ENCODE data around the gene MAGI1. TPM values are rescaled to one million over a fixed set of nuclear protein-coding genes. Genes with fewer than 3 reads are reported as not detected.
"Not testable (repeated sequence)": the region's sequence is repeated elsewhere in the genome, so short reads cannot be mapped to it uniquely, and the experiment has no call there.

MAGI1 gene
- polyA plus RNA-seq, 1 of the 3 experiments (the other 2 are of a cell fraction), result 10.3 TPM

DNA sequence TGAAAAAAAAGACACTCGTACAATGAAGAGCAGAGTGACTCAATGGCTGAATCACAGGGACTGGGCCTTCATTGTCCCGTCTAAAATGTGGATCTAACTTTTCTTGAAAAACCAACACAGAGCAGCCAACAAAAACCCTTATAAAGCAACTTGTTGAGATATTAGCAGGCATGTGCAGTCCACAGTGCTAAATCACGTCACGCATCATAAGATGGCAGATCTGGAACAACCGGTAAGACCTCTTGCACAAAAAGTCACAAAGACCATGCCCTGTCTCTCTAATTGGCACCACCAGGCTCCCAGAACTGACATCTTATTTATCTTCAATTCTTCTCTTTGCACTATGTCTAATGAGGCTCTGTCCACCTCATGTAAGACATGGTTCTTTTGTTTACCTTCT, 177.0 kb downstream of the MAGI1 start:
- TF ChIP-seq FOXM1 (IDR thresholded peaks at IDR 0.05; ENCODE audit: low read depth) (no peak), POLR2AphosphoS5 (IDR thresholded peaks at IDR 0.05; ENCODE audit: low read depth, low read length) (no peak), GATA2 (CRISPR knock-in tag; IDR thresholded peaks at IDR 0.05) (no peak), EP300 (IDR thresholded peaks at IDR 0.05; ENCODE audit: borderline replicate concordance in 1 of 2, low read depth in 1 of 2, low read length in 1 of 2) (no peak), GABPA (IDR thresholded peaks at IDR 0.05; ENCODE audit: low read depth) (no peak)
- TF ChIP-seq, protein P1, sequence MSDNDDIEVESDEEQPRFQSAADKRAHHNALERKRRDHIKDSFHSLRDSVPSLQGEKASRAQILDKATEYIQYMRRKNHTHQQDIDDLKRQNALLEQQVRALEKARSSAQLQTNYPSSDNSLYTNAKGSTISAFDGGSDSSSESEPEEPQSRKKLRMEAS (IDR thresholded peaks at IDR 0.05; ENCODE audit: low read depth), result no peak
- TF ChIP-seq, protein P2, sequence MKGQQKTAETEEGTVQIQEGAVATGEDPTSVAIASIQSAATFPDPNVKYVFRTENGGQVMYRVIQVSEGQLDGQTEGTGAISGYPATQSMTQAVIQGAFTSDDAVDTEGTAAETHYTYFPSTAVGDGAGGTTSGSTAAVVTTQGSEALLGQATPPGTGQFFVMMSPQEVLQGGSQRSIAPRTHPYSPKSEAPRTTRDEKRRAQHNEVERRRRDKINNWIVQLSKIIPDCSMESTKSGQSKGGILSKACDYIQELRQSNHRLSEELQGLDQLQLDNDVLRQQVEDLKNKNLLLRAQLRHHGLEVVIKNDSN (IDR thresholded peaks at IDR 0.05; ENCODE audit: borderline replicate concordance, low read depth), result no peak
- Histone ChIP-seq H3K4me1 (ENCODE audit: control insufficient read depth in 1 of 2, insufficient read depth in 2 of 2, low read depth in 1 of 2, low read length in 1 of 2) (no peaks in the 10 kb centered on the region), H4K20me1 (ENCODE audit: insufficient read depth) (no peaks in the 10 kb centered on the region), H3K4me3 (ENCODE audit: low read depth in 2 of 2, low read length in 1 of 2) (no peak overlapping the region), H3K9ac (no peak overlapping the region), H2AFZ (ENCODE audit: low read depth) (no peak overlapping the region), H3K4me2 (no peak overlapping the region), H3F3A (replicated peaks; ENCODE audit: insufficient read depth) (no peaks in the 10 kb centered on the region), H3K36me3 (replicated peaks in 1 of 2; ENCODE audit: control insufficient read depth in 1 of 2, insufficient read depth in 2 of 2, low read length in 1 of 2) (no peaks in the 10 kb centered on the region), H3K79me2 (ENCODE audit: insufficient read depth) (peaks cover 31% of the 10 kb centered on the region; the same call in 1 of the 2 replicates), H3K9me2 (no peaks in the 10 kb centered on the region), H3K9me3 (no peaks in the 10 kb centered on the region), H3K27me3 (ENCODE audit: insufficient read depth) (no peaks in the 10 kb centered on the region), H3K27ac (ENCODE audit: low read depth in 2 of 2, low read length in 1 of 2) (no peak overlapping the region)
- ChIA-PET POLR2A (no interaction called here), CTCF (no interaction called here)
- WGBS (ENCODE audit: low lambda C conversion rate), result 86% methylated on average over 5 of the region's 5 CpGs
- DNase-seq, result no peak

DNA sequence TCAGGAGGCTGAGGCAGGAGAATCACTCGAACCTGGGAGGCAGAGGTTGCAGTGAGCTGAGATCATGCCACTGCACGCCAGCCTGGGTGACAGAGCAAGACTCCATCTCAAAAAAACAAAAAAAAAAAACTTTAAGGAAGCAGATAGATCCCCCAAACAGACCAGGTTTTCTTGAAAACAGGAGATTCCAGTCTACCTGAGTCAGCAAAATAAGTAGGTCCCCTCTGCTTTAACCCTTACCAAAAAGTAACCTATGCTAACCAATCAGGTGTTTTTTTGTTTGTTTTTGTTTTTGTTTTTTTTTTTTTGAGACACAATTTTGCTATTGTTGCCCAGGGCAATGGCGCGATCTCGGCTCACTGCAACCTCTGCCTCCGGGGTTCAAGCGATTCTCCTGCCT, 179.1 kb downstream of the MAGI1 start:
- H3F3A ChIP-seq (replicated peaks; ENCODE audit: insufficient read depth); H3K9me2 ChIP-seq; POLR2A ChIA-PET; H3K27ac ChIP-seq (ENCODE audit: low read depth in 2 of 2, low read length in 1 of 2); H3K27me3 ChIP-seq (ENCODE audit: insufficient read depth); H3K36me3 ChIP-seq (replicated peaks in 1 of 2; ENCODE audit: control insufficient read depth in 1 of 2, insufficient read depth in 2 of 2, low read length in 1 of 2); H3K9me3 ChIP-seq; H3K4me2 ChIP-seq; CTCF ChIA-PET; H3K9ac ChIP-seq; H4K20me1 ChIP-seq (ENCODE audit: insufficient read depth); DNase-seq; H3K4me1 ChIP-seq (ENCODE audit: control insufficient read depth in 1 of 2, insufficient read depth in 2 of 2, low read depth in 1 of 2, low read length in 1 of 2); H3K4me3 ChIP-seq (ENCODE audit: low read depth in 2 of 2, low read length in 1 of 2); H2AFZ ChIP-seq (ENCODE audit: low read depth): not testable (repeated sequence)
- peaks cover 20% of the 10 kb centered on the region; the same call in 1 of the 2 replicates for H3K79me2 ChIP-seq (ENCODE audit: insufficient read depth)
- WGBS (ENCODE audit: low lambda C conversion rate), result 98% methylated on average over 7 of the region's 7 CpGs

DNA sequence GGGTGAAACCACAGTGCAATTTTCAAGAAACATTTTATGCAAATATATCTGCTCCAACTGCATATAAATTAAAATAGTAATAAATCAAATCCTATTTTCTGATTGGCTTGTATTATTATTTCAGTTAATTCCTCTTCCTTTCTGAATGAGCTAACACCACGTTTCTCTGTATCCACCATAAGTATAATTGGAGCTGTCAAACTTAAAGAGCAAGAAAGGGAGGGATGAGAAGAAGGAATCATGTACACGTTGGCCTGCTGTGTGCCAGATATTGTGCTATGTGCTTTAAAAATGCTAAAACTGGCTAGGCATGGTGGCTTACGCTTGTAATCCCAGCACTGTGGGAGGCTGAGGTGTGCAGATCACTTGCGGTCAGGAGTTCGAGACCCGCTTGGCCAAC, 180.0 kb downstream of the MAGI1 start:
- Histone ChIP-seq H3K9me2 (no peaks in the 10 kb centered on the region), H3K4me2 (no peak overlapping the region), H3K79me2 (ENCODE audit: insufficient read depth) (peaks cover 19% of the 10 kb centered on the region; the same call in 1 of the 2 replicates), H3K27me3 (ENCODE audit: insufficient read depth) (no peaks in the 10 kb centered on the region), H2AFZ (ENCODE audit: low read depth) (no peak overlapping the region), H3K4me1 (ENCODE audit: control insufficient read depth in 1 of 2, insufficient read depth in 2 of 2, low read depth in 1 of 2, low read length in 1 of 2) (no peaks in the 10 kb centered on the region; a peak in 1 of 4 replicates), H3K27ac (ENCODE audit: low read depth in 2 of 2, low read length in 1 of 2) (no peak overlapping the region), H3K9me3 (no peaks in the 10 kb centered on the region), H3K9ac (no peak overlapping the region), H3F3A (replicated peaks; ENCODE audit: insufficient read depth) (no peaks in the 10 kb centered on the region), H3K36me3 (replicated peaks in 1 of 2; ENCODE audit: control insufficient read depth in 1 of 2, insufficient read depth in 2 of 2, low read length in 1 of 2) (no peaks in the 10 kb centered on the region), H4K20me1 (ENCODE audit: insufficient read depth) (no peaks in the 10 kb centered on the region), H3K4me3 (ENCODE audit: low read depth in 2 of 2, low read length in 1 of 2) (no peak overlapping the region)
- 97% methylated on average over 6 of the region's 6 CpGs for WGBS (ENCODE audit: low lambda C conversion rate)
- CTCF ChIA-PET, result interaction anchor here (1.4 kb wide), 1 partner anchor 25 kb away, joined by 3 read pairs; no protein-coding TSS in a partner anchor
- DNase-seq, result no peak
- POLR2A ChIA-PET, result no interaction called here
- TF ChIP-seq, protein P2 (IDR thresholded peaks at IDR 0.05; ENCODE audit: borderline replicate concordance, low read depth), result no peak
- TF ChIP-seq FOXJ3 (CRISPR knock-in tag; IDR thresholded peaks at IDR 0.05) (no peak), NFIC (IDR thresholded peaks at IDR 0.05; ENCODE audit: borderline replicate concordance) (no peak), FOSL2 (IDR thresholded peaks at IDR 0.05; ENCODE audit: borderline replicate concordance, low read depth) (no peak), GATA2 (CRISPR knock-in tag; IDR thresholded peaks at IDR 0.05) (no peak), RAD21 (IDR thresholded peaks at IDR 0.05; ENCODE audit: low read length) (no peak), MEF2A (IDR thresholded peaks at IDR 0.05; ENCODE audit: borderline replicate concordance, low read depth) (no peak)
- TF ChIP-seq, protein P3, sequence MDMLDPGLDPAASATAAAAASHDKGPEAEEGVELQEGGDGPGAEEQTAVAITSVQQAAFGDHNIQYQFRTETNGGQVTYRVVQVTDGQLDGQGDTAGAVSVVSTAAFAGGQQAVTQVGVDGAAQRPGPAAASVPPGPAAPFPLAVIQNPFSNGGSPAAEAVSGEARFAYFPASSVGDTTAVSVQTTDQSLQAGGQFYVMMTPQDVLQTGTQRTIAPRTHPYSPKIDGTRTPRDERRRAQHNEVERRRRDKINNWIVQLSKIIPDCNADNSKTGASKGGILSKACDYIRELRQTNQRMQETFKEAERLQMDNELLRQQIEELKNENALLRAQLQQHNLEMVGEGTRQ (IDR thresholded peaks at IDR 0.05; ENCODE audit: borderline replicate concordance, low read depth, low read length), result no peak
- TF ChIP-seq, protein P4, sequence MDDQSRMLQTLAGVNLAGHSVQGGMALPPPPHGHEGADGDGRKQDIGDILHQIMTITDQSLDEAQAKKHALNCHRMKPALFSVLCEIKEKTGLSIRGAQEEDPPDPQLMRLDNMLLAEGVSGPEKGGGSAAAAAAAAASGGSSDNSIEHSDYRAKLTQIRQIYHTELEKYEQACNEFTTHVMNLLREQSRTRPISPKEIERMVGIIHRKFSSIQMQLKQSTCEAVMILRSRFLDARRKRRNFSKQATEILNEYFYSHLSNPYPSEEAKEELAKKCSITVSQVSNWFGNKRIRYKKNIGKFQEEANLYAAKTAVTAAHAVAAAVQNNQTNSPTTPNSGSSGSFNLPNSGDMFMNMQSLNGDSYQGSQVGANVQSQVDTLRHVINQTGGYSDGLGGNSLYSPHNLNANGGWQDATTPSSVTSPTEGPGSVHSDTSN (IDR thresholded peaks at IDR 0.05), result no peak
- TF ChIP-seq, protein P5, sequence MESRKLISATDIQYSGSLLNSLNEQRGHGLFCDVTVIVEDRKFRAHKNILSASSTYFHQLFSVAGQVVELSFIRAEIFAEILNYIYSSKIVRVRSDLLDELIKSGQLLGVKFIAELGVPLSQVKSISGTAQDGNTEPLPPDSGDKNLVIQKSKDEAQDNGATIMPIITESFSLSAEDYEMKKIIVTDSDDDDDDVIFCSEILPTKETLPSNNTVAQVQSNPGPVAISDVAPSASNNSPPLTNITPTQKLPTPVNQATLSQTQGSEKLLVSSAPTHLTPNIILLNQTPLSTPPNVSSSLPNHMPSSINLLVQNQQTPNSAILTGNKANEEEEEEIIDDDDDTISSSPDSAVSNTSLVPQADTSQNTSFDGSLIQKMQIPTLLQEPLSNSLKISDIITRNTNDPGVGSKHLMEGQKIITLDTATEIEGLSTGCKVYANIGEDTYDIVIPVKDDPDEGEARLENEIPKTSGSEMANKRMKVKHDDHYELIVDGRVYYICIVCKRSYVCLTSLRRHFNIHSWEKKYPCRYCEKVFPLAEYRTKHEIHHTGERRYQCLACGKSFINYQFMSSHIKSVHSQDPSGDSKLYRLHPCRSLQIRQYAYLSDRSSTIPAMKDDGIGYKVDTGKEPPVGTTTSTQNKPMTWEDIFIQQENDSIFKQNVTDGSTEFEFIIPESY (IDR thresholded peaks at IDR 0.05; ENCODE audit: borderline replicate concordance, low read depth), result no peak

Measured in SK-N-SH (cell line).